CD4-positive, alpha-beta T cell treated with Interleukin-6 for 4 hours (primary cell): Measurements from ENCODE around the gene IER3.
"Not testable (repeated sequence)": the region's sequence is repeated elsewhere in the genome, so short reads cannot be mapped to it uniquely, and the experiment has no call there.

Experiments used
- DNase-seq: peaks from one replicate; pipeline ENCODE4 v3.0.0-alpha.2; 2020; ENCODE audit warnings: mixed read lengths

Gene IER3

DNA sequence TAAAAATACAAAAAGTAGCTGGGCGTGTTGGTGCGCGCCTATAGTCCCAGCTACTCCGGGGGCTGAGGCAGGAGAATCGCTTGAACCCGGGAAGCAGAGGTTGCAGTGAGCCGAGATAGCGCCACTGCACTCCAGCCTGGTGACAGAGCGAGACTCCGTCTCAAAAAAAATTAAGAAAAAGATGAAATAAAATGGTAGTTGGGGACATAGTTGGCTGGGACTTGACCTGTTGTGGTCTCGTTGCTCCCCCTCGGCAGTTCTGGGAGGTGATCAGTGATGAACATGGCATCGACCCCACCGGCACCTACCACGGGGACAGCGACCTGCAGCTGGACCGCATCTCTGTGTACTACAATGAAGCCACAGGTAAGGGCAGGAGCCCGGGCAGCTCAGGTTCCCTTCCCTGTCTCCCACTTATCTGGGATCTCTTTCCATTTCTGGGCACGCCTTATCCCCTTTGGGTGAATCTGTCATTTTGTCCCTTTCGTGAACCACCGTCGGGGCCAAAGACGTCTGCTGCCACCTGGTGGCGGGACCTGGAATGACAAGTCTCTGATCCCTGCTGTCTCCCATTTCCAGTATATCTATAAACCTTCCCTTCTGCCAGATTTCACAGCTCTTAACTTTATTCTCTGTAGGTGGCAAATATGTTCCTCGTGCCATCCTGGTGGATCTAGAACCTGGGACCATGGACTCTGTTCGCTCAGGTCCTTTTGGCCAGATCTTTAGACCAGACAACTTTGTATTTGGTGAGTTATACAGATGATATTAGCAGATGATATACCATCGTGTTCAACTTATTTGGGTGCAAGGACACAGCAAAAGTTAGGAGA lies 21.9 kb downstream of the IER3 start:
- DNase-seq, result peak; percentile 86

DNA sequence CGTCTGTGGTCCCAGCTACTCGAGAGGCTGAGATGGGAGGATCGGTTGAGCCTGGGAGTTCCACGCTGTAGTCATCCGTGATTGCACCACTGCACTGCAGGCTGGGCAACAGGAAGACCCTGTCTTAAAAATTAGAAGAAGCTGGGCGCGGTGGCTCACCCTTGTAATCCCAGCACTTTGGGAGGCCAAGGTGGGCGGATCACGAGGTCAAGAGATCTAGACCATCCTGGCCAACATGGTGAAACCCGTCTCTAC lies 22.4 kb downstream of the IER3 start:
- not testable (repeated sequence) for DNase-seq

DNA sequence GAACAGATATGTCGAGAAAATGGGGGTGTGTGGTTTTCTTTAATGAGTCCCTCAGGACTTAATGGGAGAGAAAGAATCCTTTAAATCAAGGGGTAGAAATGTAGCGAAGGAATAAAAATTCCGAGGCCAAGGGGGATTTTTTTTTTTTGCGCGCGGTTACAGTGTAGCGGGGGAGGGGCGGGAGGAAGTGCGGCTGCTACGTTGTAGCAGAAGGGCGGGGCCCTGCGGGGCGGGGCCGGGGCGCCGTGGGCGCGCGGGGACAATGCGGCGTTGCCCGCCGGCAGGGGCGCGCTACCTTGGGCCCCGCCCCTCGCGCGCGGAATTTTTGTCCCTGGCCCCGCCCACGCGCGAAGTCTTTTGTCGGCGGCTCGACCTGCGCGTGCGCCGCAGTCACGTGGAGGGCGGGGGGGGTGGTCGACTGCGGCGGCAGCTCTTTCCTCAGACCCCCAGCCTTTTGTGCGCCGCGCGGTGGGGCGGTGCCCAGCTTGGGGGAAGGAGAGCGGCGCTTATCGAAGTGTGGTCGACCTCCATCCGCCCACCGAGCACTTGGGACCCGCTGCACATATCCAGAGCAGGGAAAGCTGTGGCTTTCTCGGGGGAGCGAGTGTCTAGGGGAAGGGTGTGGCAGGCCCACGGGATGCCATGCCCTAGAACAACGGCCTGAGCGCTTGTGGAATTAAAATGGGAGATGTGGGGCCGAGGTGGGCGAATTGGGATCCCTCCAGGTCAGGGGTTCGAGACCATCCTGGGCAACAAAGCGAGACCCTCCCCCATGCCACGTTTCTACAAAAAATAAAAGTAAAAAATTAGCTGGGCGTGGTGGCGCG lies 22.9 kb downstream of the IER3 start:
- peak; percentile 97 for DNase-seq

- DNase-seq, result peak; percentile 67
These were observed 23.6 kb downstream of the IER3 start for GRCh38 chr6:30720738-30721197.

- DNase-seq, result peak; percentile 97
These were observed 24.3 kb downstream of the IER3 start, which contains the start of gene TUBB for GRCh38 chr6:30719791-30720737. TSS of gene TUBB (plus strand) at chr6:30720352. CDS start at chr6:30720507, 155 bp downstream.

- no peak for DNase-seq
These were observed 25.0 kb downstream of the IER3 start for GRCh38 chr6:30719356-30719755.

DNA sequence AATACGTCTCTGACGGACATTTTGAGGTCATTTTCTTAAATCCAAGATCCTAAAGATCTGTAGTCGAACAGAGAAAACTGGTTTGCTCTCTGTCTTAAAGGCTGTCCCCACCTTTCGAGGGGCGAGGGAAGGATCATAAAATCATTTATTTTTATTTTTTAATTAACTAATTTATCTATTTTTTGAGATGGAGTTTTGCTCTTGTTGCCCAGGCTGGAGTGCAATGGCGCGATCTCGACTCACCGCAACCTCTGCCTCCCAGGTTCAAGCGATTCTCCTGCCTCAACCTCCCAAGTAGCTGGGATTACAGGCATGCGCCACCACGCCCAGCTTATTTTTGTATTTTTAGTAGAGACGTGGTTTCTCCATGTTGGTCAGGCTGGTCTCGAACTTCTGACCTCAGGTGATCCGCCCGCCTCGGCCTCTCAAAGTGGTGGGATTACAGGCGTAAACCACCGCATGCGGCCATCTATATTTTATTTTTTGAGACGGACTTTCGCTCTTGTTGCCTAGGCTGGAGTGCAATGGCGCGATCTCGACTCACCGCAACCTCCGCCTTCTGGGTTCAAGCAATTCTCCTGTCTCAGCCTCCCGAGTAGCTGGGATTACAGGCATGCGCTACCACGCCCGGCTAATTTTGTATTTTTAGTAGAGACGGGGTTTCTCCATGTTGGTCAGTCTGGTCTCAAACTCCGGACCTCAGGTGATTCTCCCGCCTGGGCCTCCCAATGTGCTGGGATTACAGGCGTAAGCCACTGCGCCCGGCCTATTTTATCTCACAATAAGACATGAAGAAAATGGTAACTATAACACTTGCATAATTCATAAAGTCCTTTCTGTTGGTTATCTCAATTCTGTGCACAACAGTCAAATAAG lies 26.3 kb downstream of the IER3 start:
- not testable (repeated sequence) for DNase-seq

DNA sequence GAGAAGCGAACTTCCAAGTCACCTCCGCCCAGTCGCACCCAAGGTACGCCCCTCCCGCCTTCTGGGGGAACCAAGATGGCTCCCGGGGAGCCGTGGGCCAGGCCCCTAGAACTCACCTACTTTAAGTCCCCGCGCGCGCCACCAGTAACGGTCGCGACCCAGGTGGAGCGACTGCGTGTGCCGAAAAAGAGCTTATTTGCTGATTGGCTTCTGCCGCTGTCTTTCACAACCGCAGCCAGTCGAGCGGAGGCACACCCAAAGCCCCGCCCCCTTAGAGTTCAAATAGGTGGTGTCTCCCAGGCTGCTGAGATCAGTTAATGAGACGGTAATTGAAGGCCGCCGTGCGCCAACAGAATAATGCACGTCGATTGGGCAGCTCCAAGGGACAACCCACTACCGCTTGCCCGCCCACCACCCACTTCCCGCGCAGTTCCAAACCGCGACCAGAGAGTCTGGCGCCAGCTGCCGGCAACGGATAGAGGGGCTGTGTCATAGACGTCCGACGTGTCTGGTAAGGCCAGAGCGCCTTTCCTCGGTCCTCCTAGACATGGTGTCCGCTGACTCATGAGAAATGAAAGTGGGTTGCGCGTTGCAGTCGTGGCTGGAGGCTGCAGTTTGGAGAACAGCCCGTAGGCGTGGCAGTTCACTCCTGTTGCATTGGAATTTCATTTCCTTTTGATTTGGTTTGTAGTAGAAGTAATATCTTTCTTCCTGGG lies 27.1 kb downstream of the IER3 start, which contains the start of gene MDC1:
MDC1 (minus strand) TSS at position 153 of the 716 bp plus-strand sequence. CDS start 2,106 bp downstream, outside the sequence.
- DNase-seq, result peak; percentile 99

DNA sequence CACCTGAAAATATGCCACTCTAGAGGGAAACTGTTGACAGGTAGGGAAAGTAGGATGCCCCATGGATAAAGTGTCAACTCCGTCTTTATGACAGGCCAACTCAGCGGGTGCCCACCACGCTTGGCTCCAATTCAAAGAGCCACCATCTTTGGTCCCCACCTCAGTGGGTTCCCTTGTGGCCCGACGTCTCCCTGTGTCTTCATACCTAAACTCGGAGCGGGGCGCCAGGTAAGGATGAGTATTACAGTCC lies 27.5 kb downstream of the IER3 start:
- no peak for DNase-seq

DNA sequence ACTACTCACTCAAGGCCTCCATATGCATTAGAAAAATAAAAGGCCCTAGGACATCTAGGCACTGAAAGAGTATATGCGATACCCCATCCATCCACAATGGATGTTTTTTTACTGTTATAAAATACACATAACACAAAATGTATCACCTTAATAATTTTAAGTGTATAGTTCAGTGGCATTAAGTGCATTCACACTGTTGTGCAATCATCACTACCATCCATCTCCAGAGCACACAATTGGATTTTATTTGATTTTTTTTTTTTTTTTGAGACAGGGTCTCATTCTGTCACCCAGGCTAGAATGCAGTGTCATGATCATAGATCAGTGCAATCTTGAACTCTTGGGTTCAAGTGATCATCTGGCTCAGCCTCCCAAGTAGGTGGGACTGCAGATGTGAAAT lies 30.1 kb downstream of the IER3 start:
- no peak for DNase-seq

DNA sequence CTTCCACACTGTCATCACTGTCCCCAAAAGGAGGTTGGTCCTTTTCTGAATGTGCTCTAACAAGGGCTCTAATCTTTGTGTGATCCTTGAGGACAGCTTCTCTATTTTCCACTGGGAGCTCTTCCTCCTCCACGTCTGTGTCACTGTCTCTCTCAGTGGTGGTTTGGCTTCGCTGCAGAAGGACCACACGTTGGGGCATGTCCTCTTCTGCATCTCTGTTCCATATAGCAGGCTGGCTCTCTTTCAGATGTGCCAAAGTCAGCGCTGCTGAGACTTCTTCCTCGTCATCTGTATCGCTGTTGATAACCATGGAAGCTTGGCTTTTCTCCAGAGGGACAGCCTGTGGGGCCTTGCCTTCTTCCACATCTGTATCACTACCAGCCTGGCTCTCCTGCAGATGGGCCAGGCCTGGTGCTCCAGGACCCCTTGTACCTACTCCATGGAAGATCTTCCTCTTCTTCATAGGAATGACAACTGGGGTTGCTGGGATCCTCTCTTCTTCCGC lies 31.9 kb downstream of the IER3 start:
- no peak for DNase-seq

DNA sequence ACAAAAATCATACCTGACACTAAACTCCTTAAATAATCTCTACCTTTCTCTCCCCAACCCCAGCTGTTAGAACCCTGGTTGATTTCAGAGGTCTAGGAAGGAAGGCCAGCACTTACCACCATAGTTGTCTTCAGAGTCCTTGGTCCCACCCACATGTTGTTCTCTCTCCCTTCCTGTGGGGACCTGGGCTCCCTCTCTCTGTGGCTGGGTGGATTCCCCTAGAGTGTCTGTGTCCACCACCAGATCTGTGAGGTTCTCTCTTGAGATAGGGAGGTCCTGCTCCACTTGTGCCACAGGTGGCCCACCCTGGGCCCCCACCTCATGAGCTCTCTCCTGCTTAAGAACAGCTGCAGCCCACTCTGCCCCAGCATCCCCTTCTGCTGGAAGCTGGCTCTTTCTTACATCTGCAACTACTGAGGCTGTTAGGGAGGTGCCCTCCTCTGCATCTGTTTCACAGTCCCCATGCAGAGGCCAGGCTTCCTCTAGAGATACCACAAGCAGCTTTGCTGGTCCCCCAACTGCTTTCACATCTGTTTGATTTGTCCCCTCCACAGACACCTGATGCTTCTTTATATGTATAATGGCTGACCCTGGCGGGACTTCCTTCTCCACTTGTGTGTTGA lies 32.5 kb downstream of the IER3 start:
- no peak for DNase-seq

DNA sequence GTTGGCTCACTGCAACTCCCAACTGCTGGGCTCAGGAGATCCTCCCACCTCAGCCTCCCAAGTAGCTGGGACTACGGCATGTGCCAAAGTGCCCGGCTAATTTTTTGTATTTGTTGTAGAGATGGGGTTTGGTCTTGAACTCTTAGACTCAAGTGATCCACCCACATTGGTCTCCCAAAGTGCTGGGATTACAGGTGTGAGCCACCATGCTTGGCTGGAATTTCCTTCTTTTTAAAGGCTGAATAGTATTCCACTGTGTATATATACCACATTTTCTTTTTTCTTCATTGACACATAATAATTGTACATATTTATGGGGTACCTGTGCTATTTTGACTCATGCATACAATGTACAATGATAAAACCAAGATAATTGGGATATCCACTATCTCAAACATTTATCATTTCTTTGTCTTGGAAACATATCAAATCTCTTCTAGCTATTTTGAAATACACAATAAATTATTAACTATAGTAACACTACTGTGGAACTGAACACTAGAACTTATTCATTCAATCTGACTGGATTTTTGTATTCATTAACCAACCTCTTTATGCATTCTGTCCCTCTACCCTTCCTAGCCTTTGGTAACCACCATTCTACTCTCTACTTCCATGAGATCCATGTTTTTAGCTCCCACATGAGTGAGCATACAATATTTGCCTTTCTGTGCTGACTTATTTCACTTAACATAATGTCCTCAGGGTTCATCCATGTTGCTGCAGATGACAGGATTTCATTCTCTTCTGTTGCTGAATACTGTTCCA lies 35.1 kb downstream of the IER3 start:
- no peak for DNase-seq

DNA sequence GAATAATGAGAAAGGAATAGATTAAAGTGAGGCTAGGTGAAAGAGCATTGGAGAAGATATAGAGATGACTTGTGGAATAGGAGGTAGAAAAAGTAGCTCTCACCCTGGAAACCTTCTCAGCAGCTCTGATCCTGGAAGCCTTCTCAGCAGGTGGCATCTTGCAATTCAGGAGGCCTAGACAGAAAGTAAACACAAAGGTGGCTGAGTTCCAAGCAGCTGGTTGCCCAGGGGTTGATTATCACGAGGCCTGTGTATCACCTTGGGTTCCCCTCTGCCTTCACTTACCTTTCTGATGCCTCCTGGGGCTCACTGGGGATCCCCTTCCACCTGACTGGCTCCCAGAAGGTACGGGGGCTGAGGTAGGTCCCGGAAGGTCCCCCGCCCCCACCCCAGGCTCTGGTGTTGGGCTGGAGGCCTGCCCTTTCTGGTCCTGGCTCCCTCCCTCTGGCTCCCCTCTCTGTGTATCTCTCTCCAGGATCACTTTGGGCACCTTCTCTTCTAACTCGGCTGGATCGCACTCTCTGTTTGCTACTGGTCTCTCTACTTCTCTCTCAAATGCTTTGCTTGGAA lies 37.0 kb downstream of the IER3 start:
- DNase-seq, result no peak

DNA sequence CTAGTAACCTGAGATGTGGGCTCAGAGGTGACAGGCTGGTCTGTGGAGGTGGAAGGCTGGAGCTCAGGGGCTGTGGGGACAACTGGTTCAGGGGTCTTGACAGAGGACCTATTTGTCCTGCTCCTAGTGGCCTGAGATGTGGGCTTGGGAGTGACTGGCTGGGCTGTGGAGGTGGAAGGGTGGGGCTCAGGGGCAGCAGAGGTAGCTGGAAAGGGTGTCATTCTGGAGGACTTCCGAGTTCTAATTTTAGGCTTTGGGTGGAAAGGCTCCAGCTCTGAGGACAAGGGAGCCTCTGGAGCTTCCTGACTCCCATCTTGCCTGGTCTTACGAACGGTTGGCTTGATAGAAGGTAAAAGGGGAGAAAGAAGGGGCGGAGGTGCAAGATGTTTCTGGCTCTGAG lies 38.7 kb downstream of the IER3 start:
- no peak for DNase-seq

GRCh38 chr6:30703821-30704220 lies 40.5 kb downstream of the IER3 start:
- DNase-seq, result no peak

DNA sequence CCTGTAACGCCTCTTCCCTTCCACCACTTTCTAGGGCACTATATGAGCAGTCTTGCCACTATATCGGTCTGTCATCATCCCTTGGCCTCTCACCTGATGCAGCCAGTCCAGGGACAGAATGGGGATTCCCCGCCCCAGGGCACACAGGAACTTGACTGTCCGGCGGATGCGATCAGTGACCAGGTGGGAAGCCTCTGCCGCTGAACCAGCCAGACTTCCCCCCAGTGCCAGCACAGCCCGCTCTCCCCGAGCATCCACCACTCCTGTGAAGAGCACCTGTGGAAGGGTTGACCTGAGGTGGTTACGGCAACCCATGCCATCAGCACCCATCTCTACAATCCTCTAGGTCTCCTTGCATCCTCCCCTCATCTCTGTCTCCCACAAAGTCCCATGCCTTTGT lies 41.3 kb downstream of the IER3 start:
- no peak for DNase-seq

DNA sequence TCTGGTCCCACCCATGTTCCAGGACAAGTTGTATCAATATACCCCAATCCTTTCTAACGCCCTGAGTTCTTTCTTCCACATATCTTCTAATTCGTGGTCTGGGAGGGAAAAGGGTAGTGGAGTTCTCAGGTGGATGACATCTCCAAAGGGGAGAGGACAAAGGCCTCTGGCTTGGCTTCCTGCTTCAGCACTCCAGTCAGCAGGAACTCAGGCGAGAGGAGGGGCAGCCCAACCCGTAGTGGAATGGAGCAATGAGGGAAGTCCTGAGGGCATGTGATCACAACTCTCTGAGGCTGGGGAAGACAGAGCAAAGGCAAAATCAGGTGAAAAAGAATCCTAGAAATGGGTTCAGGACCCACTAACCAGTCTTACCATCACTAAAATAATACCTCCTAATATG lies 44.0 kb downstream of the IER3 start:
- no peak for DNase-seq

- DNase-seq, result no peak
These were observed 47.9 kb downstream of the IER3 start for GRCh38 chr6:30696432-30696831.
